Mucosa of descending colon (tissue), 3 donors: ENCODE measurements around the gene COX4I1. TPM values are rescaled to one million over a fixed set of nuclear protein-coding genes. Genes with fewer than 3 reads are reported as not detected.

Experiments
- ATAC-seq: fragments of 200-7000 bp; cut with Tn5 transposase; one replicate; pipeline ENCODE4 v1.9.1; 2020; ENCODE audit warnings: mild to moderate bottlenecking, moderate library complexity
- DNase-seq, 3 donors: peaks; one replicate each; pipeline ENCODE4 v3.0.0-alpha.2; 2020
- H3K36me3 ChIP-seq: fragments of 200-600 bp; one replicate; pipeline ENCODE4 v1.8.0; 2021; ENCODE audit warnings: low read depth, mild to moderate bottlenecking
- H3K4me1 ChIP-seq: fragments of 200-600 bp; one replicate; pipeline ENCODE4 v1.8.0; 2021; ENCODE audit warnings: low read depth, mild to moderate bottlenecking
- H3K4me3 ChIP-seq: fragments of 200-600 bp; one replicate; pipeline ENCODE4 v1.8.0; 2021; ENCODE audit warnings: mild to moderate bottlenecking
- H3K9me3 ChIP-seq: fragments of 200-600 bp; one replicate; pipeline ENCODE4 v1.8.0; 2021; ENCODE audit warnings: mild to moderate bottlenecking
- CTCF ChIP-seq: fragments of 200-600 bp; IDR thresholded peaks from one replicate; pipeline ENCODE4 v1.8.0; 2022; ENCODE audit warnings: antibody characterized with exemption, mild to moderate bottlenecking
- intact Hi-C, 2 donors: fragments of 100-400 bp; cut with DNase I in 1 of 2; cut with micrococcal nuclease in 1 of 2; formaldehyde crosslinking; loops; one replicate each; pipeline versions ENCODE4 v1.11.0 to v1.11.1; 2022; cut with DNase I, micrococcal nuclease
- total RNA-seq, 3 donors: library from RNA; stranded (reverse); fragmentation: NEBNext Ultra II Directional in 2 of 3; extraction: Animal tissue kit (Norgen Biotek cat#: 25700) in 2 of 3; gene quantifications; one replicate each; pipeline versions ENCODE4 v1.2.1 to v1.2.4, GENCODE V29; 2021 to 2023
- donor health status: DM: no; HTN: no; CAD: no; lungs with moderate emphysema.
- donor health status: DM: no; HTN: no; CAD: no.
- donor health status: DM: no; HTN: yes; CAD: no.

Gene COX4I1
- total RNA-seq, 3 donors from 2014 or later, result 793 to 1,140 (median 1,020) TPM

DNA sequence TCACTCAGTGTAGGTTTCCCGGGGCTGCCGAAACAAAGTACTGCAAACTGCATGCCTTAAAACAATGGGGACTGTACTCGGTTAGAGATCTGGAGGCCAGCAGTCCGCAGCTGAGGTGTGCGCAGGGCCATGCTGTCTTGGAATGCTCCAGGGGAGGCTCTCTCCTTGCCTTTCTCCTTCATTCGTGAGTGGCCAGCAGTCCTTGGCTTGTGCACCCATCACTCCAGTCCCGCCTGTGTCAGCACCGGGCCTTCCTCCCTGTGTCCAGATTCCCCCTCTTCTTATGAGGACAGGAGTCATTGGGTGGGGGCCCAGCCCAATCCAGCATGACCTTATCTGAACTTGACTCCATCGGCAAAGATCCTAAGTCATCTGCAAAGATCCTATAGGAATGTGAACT is 43.4 kb downstream of the COX4I1 start:
- intact Hi-C loops, result no loop called here

DNA sequence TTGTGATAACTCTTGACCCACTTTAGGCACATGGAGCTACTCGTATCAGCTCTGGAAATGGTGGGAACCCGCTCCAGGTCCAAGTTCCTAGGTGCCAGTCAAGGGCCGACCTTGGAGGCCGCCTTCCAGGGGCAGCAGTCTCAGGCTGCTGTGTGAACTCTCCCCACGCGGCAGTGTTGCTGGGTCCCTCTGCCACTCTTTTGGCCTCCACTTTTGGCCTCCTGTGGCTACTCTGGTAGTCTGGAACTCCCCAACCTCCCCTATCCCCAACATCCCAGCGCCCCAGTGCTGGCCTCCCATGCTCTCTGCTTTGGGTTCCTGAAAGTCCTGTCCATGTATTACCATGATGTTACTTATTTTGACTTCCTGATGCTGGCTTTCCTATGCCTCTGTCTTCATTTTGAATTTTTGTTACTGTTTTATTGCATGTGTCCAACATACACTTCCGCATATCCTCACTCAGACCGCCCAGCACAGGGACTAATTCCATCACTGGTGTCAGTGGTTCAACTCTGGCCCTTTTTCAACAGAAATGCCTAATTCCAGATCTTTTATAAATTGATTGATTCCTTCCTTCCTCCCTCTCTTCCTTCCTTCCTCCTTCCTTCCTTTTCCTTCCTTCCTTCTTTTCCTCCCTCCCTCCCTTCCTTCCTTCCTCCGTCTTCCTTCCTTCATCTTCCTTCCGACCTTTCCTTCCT is 44.1 kb downstream of the COX4I1 start:
- no peaks in the 10 kb centered on the region for H3K9me3 ChIP-seq
- peaks cover 6% of the 10 kb centered on the region for H3K4me1 ChIP-seq
- intact Hi-C loops, result no loop called here
- H3K36me3 ChIP-seq, result no peaks in the 10 kb centered on the region
- ATAC-seq, result no peak
- no peak for TF ChIP-seq CTCF
- no peak for DNase-seq
- H3K4me3 ChIP-seq, result no peak overlapping the region

More for the DNA sequence above, 43.4 kb downstream of the COX4I1 start:
- ATAC-seq, result no peak
- peaks cover 6% of the 10 kb centered on the region for H3K4me1 ChIP-seq
- no peak for DNase-seq
- no peaks in the 10 kb centered on the region for H3K9me3 ChIP-seq
- no peaks in the 10 kb centered on the region for H3K36me3 ChIP-seq
- H3K4me3 ChIP-seq, result no peak overlapping the region
- no peak for TF ChIP-seq CTCF

- no peak for DNase-seq
- ATAC-seq, result no peak
- no peak for TF ChIP-seq CTCF
Measured at GRCh38 chr16:85844169-85844481, 44.6 kb downstream of the COX4I1 start.

GRCh38 chr16:85844786-85845185 is 45.3 kb downstream of the COX4I1 start:
- peak; percentile 79 for ATAC-seq

More at GRCh38 chr16:85844169-85844481, 44.6 kb downstream of the COX4I1 start:
- H3K4me1 ChIP-seq, result peaks cover 6% of the 10 kb centered on the region
- no peaks in the 10 kb centered on the region for H3K36me3 ChIP-seq
- intact Hi-C loops, result no loop called here
- H3K9me3 ChIP-seq, result no peaks in the 10 kb centered on the region
- no peak overlapping the region for H3K4me3 ChIP-seq

GRCh38 chr16:85845266-85845665 is 45.8 kb downstream of the COX4I1 start:
- H3K9me3 ChIP-seq, result no peaks in the 10 kb centered on the region
- DNase-seq (peak in 1 of 3 donors; percentile 22), ATAC-seq (no peak)
- intact Hi-C loops, result no loop called here
- TF ChIP-seq CTCF, result no peak
- H3K36me3 ChIP-seq, result no peaks in the 10 kb centered on the region
- H3K4me1 ChIP-seq, result peaks cover 6% of the 10 kb centered on the region
- no peak overlapping the region for H3K4me3 ChIP-seq

More at GRCh38 chr16:85844786-85845185, 45.3 kb downstream of the COX4I1 start:
- intact Hi-C loops, result no loop called here
- TF ChIP-seq CTCF, result no peak
- peaks cover 6% of the 10 kb centered on the region for H3K4me1 ChIP-seq
- no peaks in the 10 kb centered on the region for H3K9me3 ChIP-seq
- H3K4me3 ChIP-seq, result no peak overlapping the region
- peak in 2 of 3 donors; percentile 25 to 59 for DNase-seq
- H3K36me3 ChIP-seq, result no peaks in the 10 kb centered on the region

DNA sequence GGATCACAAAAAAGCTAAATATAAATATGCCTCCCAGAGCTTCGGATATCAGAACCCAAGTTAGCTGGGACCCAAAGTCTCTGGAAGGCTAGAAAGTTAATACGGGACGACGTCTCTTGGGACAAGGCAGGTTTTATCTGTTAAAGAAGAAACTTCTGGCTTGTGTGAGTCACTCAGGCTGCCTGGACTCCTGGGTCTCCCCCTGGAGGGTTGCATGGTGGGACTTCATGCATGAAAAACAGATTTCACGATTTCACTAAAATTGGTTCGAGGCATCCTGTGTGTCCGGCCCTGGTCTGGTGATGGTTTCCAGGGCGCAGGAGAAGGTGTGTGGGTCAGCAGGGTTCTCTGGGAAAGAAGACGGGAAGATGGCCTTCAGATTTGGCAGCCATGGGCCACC is 47.0 kb downstream of the COX4I1 start:
- Histone ChIP-seq H3K36me3 (no peaks in the 10 kb centered on the region), H3K9me3 (no peaks in the 10 kb centered on the region), H3K4me3 (no peak overlapping the region), H3K4me1 (peaks cover 6% of the 10 kb centered on the region)
- ATAC-seq, result no peak
- intact Hi-C loops, result no loop called here
- no peak for DNase-seq
- TF ChIP-seq CTCF, result no peak
